Measurements from ENCODE around the gene RNF222.

Gene RNF222

DNA sequence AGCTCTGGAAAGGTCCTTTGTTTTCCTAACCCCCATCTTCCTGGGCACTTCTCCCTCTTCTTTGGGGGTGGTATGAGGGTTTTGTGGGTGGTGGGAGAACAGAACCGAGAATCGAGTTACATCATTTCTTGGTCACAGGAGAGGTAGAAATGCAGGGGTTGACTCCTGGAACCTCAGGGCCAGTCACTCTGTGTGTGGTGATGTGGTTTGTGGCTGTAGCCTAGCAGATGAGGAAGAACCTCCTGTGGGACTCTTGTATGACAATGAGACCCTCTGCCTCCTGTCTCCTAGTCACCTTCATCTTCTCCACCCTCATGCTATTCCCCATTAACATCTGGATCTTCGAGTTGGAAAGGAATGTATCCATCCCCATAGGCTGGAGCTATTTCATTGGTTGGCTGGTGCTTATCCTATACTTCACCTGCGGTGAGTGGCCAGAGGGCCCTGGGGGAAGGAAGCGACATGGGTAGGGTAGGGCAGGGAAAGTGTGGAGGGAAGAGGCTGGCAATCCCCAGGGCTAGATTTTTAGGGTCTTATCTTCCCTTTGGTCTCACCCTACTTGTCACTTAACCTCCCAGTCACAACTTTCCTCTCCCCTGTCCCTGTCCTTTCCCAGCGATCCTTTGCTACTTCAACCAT, 52.5 kb downstream of the RNF222 start:
- no peak for DNase-seq (ENCODE audit: low read depth)

DNA sequence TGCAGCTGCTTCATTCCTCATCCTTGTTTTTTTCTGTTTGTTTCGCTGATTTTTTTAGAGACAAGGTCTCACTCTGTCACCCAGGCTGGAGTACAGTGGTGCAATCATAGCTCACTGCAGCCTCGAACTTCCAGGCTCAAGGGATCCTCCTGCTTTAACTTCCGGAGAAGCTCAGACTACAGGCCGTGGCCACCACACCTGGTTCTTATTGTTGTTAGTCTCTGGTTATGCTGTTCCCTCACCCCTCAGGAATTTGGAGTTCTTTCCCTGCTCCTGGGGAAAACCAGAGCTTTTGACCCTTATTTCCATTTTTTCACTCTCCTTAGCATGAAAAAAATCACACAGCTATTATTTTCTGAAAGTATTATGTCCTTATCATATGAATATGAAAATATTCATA, 56.2 kb downstream of the RNF222 start:
- DNase-seq (ENCODE audit: low read depth) = no peak

All from T-helper 22 cell (primary cell).